HT-29 (cell line): ENCODE results near the gene SNRNP25. TPM values are rescaled to one million over a fixed set of nuclear protein-coding genes. Genes with fewer than 3 reads are reported as not detected.
A peak's percentile ranks its signal among the peaks of the same experiment; 100 is the strongest.
"Not testable (repeated sequence)": the region's sequence is repeated elsewhere in the genome, so short reads cannot be mapped to it uniquely, and the experiment has no call there.

Experiments used
- DNase-seq: peaks from one replicate; pipeline ENCODE4 v3.0.0-alpha.2; 2015; ENCODE audit warnings: low spot score
- total RNA-seq: library from RNA; depleted of rRNA; stranded (reverse); fragments of >200 nt; shearing (Covaris generic); gene quantifications from 2 replicates; pipeline ENCODE4 v1.2.3, GENCODE V29; 2014; rRNA removed

Gene SNRNP25
- 64.8 and 67.5 TPM in 2 replicates for total RNA-seq

GRCh38 chr16:53346-54236, at the start of gene SNRNP25, which contains the start of gene POLR3K:
Gene SNRNP25 (plus strand): TSS chr16:53828. CDS start chr16:54017, 189 bp downstream.
Gene POLR3K (minus strand): TSS chr16:53608. CDS start chr16:53586, 22 bp downstream.
- peak; percentile 99 for DNase-seq

- no peak for DNase-seq
Measured at GRCh38 chr16:9903-10665, 43.5 kb upstream of the SNRNP25 start.

DNA sequence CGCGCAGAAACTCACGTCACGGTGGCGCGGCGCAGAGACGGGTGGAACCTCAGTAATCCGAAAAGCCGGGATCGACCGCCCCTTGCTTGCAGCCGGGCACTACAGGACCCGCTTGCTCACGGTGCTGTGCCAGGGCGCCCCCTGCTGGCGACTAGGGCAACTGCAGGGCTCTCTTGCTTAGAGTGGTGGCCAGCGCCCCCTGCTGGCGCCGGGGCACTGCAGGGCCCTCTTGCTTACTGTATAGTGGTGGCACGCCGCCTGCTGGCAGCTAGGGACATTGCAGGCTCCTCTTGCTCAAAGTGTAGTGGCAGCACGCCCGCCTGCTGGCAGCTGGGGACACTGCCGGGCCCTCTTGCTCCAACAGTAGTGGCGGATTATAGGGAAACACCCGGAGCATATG, 42.9 kb upstream of the SNRNP25 start:
- DNase-seq: not testable (repeated sequence)

GRCh38 chr16:17062-17765, 36.4 kb upstream of the SNRNP25 start:
- DNase-seq: not testable (repeated sequence)

GRCh38 chr16:20886-21285, 32.7 kb upstream of the SNRNP25 start:
- not testable (repeated sequence) for DNase-seq

GRCh38 chr16:24151-24550, 29.5 kb upstream of the SNRNP25 start:
- not testable (repeated sequence) for DNase-seq

GRCh38 chr16:25926-26348, 27.7 kb upstream of the SNRNP25 start:
- DNase-seq: not testable (repeated sequence)

DNA sequence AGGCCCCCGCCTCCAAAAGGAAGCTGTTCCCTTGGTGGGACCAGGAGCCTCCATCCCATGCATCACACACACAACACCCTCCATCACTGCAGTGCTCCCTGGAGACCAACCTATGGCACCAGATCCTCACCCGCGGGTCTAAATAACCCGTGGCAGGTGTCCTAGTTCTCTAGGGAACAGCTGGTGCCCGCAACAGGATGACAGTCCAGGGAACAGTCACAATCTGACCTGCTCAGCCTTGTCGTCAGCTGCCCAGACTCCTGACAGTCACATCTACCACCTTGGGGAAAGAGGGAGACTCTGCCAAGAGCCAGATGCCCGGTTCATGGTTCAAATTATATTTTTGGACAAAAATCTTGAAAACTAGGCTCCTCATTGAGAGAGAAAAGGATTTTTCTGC, 23.0 kb upstream of the SNRNP25 start:
- DNase-seq: not testable (repeated sequence)

GRCh38 chr16:33154-33876, 20.3 kb upstream of the SNRNP25 start:
- not testable (repeated sequence) for DNase-seq

DNA sequence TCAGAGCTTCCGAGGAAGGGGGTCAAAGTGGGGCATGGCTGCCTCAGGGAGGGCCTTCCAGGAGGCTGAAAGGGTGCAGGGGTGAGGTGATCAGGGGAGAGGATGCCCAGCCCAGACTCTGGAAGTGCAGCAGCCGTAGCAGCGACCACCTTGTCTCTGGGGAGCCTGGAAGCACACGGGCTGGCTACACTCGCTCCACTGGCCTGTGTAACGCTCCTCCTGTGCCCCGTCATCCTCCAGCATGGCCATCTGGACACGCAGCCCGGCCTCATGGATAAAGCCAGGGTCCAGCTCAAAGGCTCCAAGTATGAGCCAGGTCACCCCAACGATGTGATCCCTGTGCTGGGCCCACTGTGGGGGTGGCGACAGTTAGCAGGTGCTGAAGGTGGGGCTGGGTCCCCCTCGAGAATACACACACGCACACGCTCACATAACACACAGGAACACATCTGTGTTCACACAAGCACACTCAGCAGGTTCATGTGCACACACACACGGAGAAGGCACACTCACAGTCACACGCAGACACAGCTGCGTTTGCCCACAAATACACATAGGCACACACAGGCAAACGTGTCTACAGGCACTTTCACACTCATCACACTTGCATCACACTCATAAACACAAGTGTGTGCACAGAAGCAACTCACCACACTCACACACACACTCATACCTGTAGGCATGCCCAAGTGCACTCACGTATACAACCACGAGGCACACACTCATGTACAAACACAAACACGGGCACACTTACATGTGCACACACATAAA, 19.6 kb upstream of the SNRNP25 start:
- no peak for DNase-seq

DNA sequence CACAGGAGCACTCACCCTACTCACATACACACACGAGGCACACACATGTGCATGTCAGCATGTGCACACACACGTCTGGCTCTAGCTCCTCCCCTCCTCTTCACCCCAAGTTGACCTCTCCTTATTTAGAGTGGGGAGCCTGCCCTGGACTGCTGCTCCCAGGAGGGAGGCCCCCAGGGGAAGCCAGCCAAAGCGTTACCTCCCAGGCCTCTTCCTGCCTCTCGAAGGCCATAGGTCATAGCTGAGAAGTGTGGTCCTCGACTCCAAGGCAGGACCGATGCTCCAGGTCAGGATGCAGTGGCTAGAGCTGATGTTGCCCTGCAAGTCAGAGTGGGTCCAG, 19.0 kb upstream of the SNRNP25 start:
- DNase-seq: no peak

DNA sequence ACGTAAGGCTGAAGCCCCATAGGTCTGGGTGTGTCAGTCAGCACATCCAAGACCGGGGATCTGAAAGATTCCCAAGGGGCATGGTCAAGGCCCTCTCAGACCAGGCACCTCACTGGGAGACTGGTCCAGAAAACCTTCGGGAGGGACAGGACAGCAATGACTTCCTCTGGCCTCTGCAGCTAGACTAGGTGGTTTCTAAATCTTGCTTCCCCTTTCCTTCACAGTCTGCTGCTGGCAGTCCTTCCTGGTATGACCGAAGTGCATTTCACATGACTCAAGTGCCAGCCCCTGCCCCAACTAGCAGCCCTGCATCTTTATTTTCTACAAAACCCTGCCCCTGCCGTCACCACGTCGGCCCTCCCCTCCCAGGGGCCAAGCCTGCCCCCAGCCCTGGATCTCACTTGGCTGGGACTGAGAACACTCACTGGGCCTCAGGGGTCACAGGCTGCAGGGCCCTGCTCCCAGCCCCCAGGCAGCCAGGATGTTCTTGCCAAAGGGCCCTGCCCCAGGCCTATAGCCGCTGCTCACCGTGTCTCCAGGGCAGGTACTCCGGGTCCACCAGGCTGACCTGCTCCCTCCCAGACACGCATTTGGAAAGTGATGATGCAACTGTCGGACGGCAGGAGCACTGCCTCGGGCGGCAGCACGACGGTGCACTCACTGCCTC, 18.5 kb upstream of the SNRNP25 start:
- no peak for DNase-seq

GRCh38 chr16:35678-36305, 17.8 kb upstream of the SNRNP25 start:
- DNase-seq: no peak

- no peak for DNase-seq
Measured at GRCh38 chr16:36336-36984, 17.2 kb upstream of the SNRNP25 start.

GRCh38 chr16:37511-37910, 16.1 kb upstream of the SNRNP25 start:
- no peak for DNase-seq

- not testable (repeated sequence) for DNase-seq
Measured at GRCh38 chr16:38206-38605, 15.4 kb upstream of the SNRNP25 start.

- DNase-seq: peak; percentile 92
Measured at GRCh38 chr16:38941-39892, 14.4 kb upstream of the SNRNP25 start.
